ENCODE measurements around the gene TNNT3. TPM values are rescaled to one million over a fixed set of nuclear protein-coding genes. Genes with fewer than 3 reads are reported as not detected.

The TNNT3 gene
- polyA plus RNA-seq, 3 donors = 2.2 to 50.0 (median 12.7) TPM

DNA sequence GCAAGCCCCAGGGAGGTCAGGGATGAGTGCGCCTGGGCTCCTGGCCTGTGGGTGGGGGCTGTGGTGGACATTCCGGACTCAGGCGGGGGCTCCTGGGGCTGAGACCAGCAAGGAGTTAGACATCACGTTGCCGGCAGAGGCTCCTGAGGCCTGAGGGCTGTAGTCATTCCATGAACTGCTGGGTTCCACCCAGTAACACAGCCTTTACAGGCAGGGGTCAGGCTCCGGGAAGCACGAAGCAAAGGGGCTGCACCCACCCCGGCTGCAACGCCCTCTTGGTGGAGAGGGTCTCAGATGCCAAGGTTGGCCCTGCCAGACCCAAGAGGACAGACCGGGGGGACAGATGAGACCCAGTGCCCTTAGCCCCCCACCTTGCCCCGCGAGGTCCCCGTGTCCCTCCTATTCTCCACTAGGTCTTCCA, 9.0 kb downstream of the TNNT3 start:
- WGBS, 3 donors = 75 to 79% (median 77%) methylated on average over 12 to 13 of the region's 13 CpGs
- H3K27ac ChIP-seq (ENCODE audit: low read depth, low read length) = no peak overlapping the region

DNA sequence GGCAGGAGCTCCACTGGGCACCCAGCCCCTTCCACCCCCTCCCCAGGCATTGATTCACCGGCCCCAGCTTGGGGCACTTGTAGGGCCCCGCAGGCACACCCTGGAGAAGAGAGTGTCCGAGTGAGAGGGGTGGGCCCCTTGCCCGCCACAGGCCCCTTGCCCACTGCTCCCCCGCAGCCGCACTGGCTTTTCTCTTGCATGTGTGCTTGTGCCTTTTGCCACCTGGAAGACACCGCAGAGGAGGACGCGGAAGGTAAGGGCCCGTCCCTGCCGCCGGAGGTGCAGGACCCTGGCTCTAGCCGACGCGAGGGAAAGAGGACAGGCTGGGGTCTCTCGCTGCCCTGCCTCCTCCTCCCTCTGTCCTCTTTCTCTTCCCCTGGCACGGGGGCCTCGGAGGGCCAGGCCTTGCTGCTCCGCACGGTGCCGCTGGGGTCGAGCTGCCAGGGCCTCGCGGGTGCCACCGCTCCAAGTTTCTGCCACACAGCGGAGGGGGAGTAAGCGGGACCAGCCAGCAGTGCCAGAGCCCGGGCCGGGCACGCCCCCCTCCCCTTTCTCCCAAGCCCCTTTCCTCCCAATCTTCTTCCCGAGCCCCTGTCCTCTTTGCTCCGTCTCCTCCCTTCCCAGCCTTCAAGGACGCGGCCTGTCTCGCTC, 9.5 kb downstream of the TNNT3 start:
- 90 to 91% (median 90%) methylated on average over 31 to 35 of the region's 35 CpGs for WGBS, 3 donors

DNA sequence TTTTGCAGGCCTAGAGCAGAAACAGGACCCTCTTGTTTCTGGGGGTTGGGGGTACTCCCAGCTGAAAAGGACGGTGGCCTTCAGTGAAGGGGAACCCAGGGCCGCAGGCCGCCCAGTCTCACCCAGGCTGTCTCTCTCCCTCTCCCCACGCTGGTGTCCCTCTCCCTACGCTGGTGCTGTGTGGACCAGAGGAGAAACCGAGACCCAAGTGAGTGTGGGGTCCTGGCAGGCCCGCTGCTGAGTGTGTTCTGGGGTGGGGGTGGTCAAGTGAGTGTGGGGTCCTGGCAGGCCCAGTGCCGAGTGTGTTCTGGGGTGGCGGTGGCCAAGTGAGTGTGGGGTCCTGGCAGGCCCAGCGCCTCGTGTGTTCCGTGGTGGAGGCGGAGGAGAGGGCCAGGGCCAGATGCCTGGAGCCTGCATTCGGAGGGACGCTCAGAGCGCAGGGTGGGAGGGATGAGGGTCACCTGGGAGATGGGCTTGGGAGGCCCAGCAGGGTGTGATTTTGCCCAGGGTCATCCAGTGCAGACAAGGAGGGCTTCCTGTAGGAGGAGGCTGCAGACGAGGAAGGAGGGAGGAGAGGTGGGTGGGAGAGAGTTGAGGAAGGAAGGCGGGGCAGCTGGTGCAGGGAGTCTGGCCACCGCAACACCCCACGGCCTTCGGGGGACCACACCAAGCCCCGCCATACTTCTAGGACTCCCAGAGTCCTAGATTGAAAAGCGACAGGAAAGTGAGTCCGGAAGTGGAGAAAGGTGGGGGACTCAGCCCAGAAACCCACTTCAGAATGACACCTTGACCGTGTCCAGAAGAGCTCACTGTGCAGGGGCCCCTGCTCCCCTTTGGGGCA, 10.3 kb downstream of the TNNT3 start:
- WGBS, 3 donors = 81 to 86% (median 82%) methylated on average over 23 to 25 of the region's 25 CpGs
- H3K27ac ChIP-seq (ENCODE audit: low read depth, low read length) = no peak overlapping the region

More for the DNA sequence above, 9.5 kb downstream of the TNNT3 start:
- no peak overlapping the region for H3K27ac ChIP-seq (ENCODE audit: low read depth, low read length)

DNA sequence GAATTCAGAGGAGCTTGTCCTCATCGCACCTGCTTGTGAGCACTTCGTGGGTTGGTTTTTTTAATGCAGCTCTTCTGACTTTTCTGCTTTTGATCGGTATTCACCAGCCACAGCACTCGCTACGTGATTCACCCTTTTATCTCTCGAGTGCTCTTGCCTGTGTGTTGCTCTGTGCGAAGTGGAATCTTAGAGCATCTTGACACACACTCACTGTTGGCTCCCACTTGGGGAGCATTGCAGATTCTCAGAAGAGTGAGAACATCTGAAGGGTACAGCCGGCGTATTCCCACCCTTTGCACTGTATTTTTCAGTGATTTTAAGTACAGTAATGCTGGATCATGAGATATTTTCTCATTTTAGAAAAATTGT, 10.9 kb downstream of the TNNT3 start:
- WGBS, 3 donors = 72 to 88% (median 73%) methylated on average over 9 of the region's 9 CpGs

DNA sequence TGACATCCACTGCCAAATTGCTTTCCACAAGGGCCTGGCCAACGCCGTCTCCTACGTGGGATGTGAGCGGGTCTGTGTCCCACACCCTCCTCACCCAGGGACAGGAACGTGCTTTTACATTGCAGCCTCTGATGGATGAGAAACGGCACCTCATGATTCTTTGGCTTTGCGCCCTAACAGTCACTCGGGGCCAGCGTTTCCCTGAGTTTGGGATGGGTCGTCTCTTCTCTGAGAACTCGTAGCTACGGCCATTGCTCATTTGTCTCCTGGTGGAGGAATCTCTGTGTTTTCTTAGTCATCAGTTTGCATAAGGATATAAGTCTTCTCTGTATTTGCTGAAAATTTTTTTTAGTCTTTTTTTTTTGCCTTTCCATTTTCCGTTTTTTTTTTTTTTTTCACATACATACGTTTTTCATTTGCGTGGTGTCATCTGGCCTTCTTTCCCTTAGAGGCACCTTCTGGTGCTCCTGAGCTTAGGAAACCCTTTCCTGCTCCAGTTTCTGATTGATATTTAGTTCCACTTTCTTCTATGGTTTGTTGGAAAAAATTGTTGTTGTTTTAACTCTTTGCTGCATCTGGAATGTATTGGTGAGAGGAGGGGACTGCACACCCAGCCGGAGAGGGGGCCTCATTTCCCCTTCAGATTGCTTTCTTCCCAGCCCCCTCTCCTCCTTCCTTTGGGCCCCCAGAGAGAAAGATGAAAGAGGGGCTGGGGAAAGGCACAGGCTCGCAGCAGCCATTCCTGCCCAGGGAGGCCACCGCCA, 12.0 kb downstream of the TNNT3 start:
- 30 to 53% (median 33%) methylated on average over 18 of the region's 18 CpGs for WGBS, 3 donors
- no peak overlapping the region for H3K27ac ChIP-seq (ENCODE audit: low read depth, low read length)

More for the DNA sequence above, 10.9 kb downstream of the TNNT3 start:
- H3K27ac ChIP-seq (ENCODE audit: low read depth, low read length) = no peak overlapping the region

DNA sequence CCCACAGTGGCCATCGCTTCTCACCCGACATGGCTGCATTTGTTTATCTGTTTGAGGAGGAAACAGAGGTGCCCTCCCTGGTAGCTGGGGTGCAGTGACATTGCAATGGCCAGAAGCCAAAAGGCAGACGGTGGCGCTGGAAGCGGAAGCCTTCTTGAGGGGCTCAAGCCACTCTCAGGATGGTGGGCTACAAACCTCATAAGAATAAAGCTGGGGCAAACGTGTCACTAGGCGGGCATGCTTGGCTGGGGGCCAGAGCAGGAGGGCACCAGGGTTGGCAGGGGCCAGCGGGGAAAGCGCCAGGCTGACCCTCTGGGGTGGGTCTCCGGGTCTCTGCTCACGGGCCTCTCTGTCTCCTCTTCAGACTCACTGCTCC, 12.6 kb downstream of the TNNT3 start:
- no peak overlapping the region for H3K27ac ChIP-seq (ENCODE audit: low read depth, low read length)
- WGBS, 3 donors = 64 to 83% (median 75%) methylated on average over 11 of the region's 11 CpGs

DNA sequence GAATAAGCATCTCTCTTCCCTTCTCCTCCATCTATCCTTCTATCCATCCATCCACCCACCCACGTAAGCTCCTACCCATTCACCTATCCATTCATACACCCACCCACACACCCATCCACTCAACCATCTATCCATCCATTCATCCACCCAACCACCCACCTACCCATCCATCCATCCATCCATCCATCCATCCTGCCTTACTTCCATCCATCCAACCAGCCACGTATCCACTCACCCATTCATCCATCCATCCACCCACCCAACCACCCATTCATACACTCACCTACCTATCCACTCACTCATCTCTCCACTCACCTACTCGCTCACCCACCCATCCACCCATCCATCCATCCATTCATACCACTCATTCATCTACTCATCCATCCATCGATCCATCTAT, 13.2 kb downstream of the TNNT3 start:
- 92 to 98% (median 96%) methylated on average over 4 of the region's 4 CpGs for WGBS, 3 donors
- no peak overlapping the region for H3K27ac ChIP-seq (ENCODE audit: low read depth, low read length)

DNA sequence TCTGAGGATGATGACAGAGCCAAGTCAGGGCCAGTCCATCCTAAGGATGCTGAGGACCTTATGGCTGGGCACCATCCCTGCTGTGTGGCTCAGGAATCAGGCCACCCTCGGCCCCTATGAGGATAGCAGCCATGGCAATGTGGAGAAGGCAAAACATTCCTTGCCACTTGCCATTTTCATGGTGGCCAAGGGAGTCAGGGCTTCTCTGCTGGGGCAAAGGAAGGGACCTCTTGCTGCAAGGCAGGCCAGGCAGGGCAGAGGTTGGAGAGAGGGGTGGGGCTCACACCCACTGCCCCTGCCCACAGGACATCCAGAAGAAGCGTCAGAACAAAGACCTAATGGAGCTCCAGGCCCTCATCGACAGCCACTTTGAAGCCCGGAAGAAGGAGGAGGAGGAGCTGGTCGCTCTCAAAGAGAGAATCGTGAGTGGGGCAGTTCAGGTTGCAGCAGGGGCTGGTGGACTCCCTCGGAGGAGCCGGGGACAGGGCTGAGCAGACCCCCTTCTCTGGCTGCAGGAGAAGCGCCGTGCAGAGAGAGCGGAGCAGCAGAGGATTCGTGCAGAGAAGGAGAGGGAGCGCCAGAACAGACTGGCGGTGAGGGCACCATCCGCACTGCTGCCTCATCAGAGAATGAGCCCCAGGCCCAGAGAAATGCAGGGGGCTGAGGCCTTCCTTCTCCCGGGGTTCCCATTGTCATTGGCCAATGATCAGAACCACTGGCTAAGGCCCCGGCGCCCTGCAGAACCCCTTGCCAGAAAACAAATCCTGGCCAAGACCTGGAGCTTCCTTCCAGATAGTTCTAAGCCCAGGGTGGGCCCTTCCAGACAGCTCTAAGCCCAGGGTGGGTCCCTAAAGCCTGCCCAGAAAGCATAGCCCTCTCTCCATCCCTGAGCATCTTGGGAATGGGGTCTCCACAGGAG, 14.2 kb downstream of the TNNT3 start:
- 76 to 90% (median 89%) methylated on average over 18 of the region's 18 CpGs for WGBS, 3 donors

DNA sequence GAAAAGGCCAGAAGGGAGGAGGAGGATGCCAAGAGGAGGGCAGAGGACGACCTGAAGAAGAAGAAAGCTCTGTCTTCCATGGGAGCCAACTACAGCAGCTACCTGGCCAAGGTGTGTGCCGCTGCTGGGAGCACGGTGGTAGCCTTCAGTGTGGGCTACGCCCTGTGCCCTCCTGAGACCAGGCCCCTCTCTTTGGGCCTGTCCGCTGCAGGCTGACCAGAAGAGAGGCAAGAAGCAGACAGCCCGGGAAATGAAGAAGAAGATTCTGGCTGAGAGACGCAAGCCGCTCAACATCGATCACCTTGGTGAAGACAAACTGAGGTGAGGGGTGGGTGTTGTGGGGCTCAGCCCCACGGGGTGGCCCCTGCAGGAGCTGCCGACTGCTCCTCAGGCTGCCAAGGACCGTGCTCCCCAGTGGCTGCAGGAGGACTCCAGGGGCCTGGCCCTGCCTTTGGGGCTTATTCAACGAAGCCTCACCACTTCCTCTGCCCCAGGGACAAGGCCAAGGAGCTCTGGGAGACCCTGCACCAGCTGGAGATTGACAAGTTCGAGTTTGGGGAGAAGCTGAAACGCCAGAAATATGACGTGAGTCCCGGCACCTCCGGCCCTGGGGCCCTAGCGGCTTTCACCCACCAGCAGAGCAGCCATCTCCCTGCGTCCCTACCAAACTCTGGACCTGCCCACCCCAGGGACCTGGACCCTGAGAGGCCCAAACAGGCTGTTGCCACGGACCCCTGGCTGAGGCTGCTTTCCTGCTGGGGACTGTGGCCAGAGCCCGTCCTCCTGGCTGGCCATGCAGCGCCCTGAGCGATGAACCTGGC, 15.0 kb downstream of the TNNT3 start:
- H3K27ac ChIP-seq (ENCODE audit: low read depth, low read length) = no peak overlapping the region
- WGBS, 3 donors = 74 to 79% (median 78%) methylated on average over 24 of the region's 24 CpGs

More for the DNA sequence above, 14.2 kb downstream of the TNNT3 start:
- no peak overlapping the region for H3K27ac ChIP-seq (ENCODE audit: low read depth, low read length)

DNA sequence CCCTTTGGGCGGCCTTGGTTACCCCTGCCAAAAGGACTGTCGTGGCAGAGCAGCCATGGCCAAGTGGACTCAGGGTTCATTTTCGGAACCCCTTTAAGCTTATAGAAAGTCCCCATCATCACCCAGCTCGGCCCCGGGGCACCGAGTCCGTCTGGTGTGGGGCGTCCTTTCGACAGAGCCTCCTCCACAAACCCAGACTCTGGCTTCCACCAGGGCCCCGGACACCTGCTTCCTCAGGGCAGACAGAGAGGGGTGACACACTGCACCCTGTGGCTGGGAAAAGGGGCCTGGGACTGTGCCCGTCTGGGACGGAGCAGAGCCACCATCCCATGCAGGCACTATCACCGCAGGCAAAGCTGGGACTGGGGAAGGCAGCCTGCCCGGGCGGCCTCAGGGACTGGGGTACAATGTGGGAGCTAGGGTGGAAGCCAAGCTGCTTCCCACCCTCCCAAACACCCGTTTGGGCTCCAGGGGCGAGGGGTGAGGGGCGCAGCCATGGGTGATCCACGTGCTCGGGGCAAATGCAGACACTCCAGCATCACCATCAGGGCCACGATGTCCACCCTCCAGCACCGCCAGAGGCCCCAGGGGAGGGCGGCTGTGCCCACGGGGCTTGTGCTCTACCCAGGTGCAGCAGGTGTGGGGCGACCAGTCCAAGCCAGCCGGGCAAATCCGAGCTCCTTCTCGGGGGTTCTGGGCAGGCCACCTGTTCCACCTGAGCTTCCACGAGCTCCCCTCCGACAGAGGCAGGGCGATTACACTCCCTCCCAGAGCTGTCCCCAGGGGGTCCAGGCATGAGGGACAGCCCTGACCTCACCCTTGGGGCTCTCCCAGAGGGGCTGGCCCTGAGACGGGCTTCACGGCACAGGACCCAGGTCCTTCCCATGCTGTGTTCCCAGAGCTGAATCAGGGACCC, 15.9 kb downstream of the TNNT3 start:
- 80 to 89% (median 88%) methylated on average over 33 of the region's 33 CpGs for WGBS, 3 donors
- H3K27ac ChIP-seq (ENCODE audit: low read depth, low read length) = no peak overlapping the region

DNA sequence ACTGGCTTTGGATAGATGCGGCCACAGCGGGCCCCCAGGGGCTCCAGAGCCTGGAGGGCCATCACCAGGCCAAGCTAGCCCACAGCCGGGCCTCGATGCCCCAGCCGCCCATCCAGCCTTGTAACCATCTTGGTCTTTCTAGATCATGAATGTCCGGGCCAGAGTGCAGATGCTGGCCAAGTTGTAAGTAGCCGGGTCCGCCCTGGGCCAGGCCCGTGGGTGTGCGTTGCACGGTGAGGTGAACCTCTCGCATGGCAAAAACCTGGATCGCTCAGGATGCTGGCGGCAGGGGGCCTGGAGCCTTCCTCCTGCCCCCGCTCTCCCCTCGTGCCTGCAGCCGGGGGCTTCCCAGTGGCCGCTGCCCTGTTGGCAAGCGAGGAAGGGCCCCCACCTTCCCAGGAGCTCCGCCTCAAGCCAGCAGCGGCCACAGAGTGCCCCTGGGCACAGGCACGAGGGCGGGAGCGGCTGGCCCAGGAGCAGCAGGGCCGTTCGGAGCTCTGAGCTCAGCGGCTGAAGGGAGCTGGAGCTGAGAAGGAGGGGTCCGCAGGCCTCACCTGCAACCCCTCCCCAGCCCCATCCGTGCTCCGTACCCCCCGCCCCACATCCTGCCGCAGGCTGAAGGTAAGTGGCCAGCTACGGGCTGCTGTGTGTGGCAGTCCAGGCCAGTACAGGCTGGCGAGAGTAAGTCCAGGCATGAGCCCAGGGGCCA, 16.7 kb downstream of the TNNT3 start:
- 88 to 95% (median 94%) methylated on average over 29 to 34 of the region's 34 CpGs for WGBS, 3 donors
- H3K27ac ChIP-seq (ENCODE audit: low read depth, low read length) = no peak overlapping the region

DNA sequence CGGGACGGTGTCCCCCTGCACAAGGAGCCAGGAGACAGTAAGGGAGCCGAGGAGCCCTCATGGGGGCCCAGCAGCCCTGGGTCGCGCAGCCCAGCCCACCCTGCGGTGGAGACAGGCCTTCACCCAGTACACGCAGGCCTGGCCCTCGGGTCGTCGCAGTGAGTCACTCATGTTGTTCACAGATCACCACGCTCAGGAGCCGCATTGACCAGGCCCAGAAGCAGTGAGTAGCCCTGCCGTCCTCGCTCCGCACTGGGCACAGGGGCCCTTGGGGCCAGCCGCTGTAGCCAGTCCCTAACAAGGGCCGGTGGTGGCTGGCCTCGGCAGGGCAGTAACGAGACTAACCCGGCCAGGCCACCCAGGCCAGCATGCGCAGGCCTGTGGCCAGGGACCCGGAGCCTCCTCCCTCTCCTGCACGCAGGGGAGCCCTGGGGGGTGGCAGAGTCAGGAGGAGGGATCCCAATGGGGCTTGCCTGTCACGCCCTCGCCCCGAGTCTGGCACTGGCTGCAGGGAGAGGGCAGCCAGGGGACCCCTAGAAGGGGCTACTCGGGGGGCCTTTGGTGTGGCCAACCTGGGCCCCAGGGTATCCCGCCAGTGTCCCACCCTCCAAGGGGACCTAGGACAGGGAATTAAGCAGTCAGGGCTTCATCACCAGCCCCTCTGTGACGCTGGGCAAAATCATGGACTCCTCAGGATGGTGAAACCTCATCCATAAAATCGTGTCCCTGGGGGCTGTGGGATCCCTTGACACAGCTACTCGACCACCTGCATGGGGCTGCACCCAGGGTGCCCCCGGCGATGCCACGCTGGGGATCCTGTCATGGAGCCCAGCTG, 17.5 kb downstream of the TNNT3 start:
- WGBS, 3 donors = 86 to 95% (median 90%) methylated on average over 33 to 34 of the region's 34 CpGs
- H3K27ac ChIP-seq (ENCODE audit: low read depth, low read length) = no peak overlapping the region

DNA sequence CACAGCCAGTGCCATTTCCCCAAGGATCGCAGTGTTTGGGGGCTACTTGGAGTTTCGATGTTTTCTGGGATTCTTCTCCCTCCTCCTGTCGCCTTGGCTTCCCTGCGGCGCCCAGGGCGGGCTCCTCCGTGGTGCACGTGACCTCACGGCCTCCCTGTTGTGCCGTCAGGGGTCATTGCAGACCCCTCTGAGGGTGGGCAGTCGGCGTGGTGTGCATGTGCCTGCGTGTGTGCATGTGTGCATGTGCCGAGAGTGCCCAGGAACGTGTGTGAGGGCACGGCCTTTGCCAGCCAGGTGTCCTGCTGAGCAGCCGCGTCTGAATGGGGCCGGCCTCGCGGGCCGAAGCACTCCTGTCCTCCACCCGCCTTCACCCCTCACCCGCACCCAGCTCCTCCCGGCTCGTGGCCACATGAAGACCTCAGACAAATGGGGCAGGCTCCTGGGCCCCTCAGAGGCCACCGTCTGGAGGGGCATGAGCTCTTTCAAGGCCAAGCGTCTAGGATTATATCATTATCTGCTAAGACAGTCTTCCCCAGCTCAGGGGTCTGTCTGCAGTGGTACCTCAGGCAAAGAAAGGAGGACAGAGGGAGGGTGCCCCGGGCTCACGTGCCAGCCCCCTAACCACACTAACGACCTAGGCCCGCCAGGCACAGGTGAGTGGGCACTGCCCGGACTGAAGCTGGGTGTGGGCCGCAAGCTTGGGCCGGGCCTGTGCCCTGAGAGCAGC, 18.3 kb downstream of the TNNT3 start:
- WGBS, 3 donors = 81 to 89% (median 88%) methylated on average over 35 of the region's 35 CpGs

DNA sequence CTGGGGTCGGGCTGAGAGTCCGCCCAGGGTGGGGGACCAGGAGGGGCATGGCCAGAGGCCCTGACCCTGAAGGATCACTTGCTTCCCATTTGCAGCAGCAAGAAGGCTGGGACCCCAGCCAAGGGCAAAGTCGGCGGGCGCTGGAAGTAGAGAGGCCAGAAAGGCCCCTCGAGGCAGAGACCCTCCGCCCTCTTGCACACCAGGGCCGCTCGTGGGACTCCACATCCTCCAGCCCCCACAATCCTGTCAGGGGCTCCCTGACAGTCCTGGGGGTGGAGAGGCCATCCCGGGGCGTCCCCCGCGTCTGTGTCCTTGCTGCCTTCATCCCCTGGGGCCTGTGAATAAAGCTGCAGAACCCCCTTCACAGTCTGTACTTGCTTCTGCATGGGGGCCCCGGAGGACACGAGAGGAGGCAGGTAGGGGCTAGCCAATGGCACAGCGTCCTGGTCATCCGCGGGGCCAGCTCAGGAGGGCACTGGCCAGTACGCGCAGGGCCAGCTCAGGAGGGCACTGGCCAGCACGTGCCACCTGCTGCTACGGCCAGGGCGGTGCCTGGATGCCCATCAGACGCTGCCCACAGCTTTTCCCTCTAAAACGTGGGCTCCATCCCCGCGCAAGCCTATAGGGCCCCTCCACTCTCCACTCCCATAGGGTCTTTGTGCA, 19.0 kb downstream of the TNNT3 start:
- 71 to 81% (median 73%) methylated on average over 25 to 27 of the region's 27 CpGs for WGBS, 3 donors
- no peak overlapping the region for H3K27ac ChIP-seq (ENCODE audit: low read depth, low read length)

More for the DNA sequence above, 18.3 kb downstream of the TNNT3 start:
- H3K27ac ChIP-seq (ENCODE audit: low read depth, low read length) = no peak overlapping the region

All from adipose tissue (tissue), 3 donors.